ENCODE measurements around the gene HELZ2. TPM values are rescaled to one million over a fixed set of nuclear protein-coding genes. Genes with fewer than 3 reads are reported as not detected.
A peak's percentile ranks its signal among the peaks of the same experiment; 100 is the strongest.

HELZ2 gene
- total and polyA plus RNA-seq, 12 donors, result 4.8 to 34.3 (median 12.6) TPM

DNA sequence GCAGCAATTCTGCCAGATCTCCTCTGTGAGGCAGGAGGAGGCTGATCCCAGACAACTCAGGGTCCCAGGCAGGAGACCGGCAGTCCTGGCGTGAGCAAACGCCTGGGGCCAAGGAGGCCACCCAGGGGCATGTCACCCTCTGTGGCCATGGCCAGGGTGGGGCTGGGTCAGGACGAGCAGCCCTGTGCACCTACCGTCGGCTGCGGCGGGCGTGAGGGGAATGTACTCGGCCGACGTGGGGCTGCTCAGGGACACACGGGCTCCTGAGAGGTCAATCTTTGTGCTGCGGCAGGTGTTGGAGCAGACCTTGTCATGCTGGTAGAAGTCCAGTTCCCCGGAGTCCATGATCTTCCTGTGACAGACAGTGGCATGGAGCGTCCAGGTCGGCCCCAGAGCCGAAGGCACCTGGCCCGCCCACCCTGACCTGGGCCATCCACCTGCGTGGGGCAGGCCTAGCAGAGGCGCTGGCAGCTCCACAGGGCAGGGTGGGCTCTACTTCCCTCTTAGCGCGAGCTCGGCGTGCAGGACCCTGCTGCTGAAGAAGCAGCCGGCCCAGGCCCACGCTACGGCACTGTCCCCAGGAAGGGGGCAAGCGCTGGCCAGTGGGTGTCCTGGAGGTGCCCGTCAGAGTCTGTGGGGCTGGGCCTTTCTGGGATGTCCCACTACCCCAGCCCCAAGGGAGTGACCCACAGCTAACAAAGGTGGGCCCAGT is 21.5 kb upstream of the HELZ2 start:
- intact Hi-C loops (cut with DNase I), result no loop called here
- Histone ChIP-seq H3K4me3 (no peak overlapping the region), H3K27ac (no peak overlapping the region), H3K9me3 (no peaks in the 10 kb centered on the region), H3K36me3 (peaks cover 0 to 98% (median 33%) of the 10 kb centered on the region in 9 donors), H3K27me3 (no peaks in the 10 kb centered on the region), H3K4me1 (no peaks in the 10 kb centered on the region)
- 93% methylated on average over 29 to 30 of the region's 30 CpGs for WGBS, 2 donors
- DNase-seq, result no peak
- ATAC-seq, result peak in 1 of 8 donors; percentile 7
- TF ChIP-seq, protein P1, sequence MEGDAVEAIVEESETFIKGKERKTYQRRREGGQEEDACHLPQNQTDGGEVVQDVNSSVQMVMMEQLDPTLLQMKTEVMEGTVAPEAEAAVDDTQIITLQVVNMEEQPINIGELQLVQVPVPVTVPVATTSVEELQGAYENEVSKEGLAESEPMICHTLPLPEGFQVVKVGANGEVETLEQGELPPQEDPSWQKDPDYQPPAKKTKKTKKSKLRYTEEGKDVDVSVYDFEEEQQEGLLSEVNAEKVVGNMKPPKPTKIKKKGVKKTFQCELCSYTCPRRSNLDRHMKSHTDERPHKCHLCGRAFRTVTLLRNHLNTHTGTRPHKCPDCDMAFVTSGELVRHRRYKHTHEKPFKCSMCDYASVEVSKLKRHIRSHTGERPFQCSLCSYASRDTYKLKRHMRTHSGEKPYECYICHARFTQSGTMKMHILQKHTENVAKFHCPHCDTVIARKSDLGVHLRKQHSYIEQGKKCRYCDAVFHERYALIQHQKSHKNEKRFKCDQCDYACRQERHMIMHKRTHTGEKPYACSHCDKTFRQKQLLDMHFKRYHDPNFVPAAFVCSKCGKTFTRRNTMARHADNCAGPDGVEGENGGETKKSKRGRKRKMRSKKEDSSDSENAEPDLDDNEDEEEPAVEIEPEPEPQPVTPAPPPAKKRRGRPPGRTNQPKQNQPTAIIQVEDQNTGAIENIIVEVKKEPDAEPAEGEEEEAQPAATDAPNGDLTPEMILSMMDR (IDR thresholded peaks at IDR 0.05), result no peak

DNA sequence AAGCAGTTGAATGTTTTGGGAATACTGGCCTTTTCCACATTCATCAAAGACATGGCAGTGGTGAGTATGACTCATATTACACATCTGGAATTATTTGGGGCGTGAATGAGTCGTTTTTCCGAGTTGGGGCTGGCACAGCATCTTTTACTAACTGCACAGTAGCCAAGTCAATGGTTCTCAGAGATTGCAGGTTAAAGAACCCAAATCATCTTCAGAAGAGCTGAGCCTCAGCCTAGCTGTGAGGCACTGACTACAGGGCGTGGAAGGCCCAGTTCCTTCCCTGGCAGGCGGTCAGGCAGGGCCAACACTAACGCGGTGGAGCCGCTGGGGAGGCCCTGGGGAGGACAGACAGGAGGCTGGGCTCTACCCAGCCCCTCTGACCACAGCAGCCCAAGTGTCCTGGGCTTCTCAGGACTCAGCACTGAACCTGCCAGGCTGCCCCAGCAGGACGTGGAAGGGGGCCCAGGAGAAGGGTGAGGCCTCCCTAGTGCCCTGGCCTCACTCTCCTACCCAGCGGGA is 20.1 kb upstream of the HELZ2 start:
- Histone ChIP-seq H3K27me3 (no peaks in the 10 kb centered on the region), H3K9me3 (no peaks in the 10 kb centered on the region), H3K36me3 (peaks cover 0 to 98% (median 38%) of the 10 kb centered on the region in 9 donors), H3K4me3 (no peak overlapping the region), H3K27ac (peak overlapping the region in 2 of 10 donors; percentile 51 to 52), H3K4me1 (no peaks in the 10 kb centered on the region)
- whole genome bisulfite sequencing, 2 donors, result 76 to 88% methylated on average over 10 of the region's 10 CpGs
- intact Hi-C loops (cut with DNase I), result no loop called here
- ATAC-seq (peak in 2 of 8 donors; percentile 38 to 59), DNase-seq (no peak)
- TF ChIP-seq, protein P1 (IDR thresholded peaks at IDR 0.05), result no peak

DNA sequence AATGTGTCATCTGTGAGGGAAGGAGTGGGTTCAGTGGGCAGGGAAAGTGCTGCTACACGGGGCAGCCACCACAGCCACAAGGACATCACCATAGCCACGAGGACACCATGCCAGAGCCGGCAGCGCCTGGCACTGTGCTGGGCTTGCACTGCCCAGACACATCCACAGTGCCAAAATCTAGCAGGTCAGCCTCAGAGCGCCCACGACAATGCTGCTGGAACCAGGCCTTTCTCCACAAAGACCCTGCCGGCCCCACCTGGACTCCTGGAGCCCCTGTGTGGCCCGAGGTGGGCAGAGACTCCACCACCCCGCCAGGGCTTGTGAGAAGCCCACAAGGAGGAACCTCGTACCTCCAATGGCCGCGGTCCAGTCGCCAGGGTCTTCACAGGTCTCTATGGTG is 18.6 kb upstream of the HELZ2 start:
- intact Hi-C loops (cut with DNase I), result no loop called here
- ATAC-seq (no peak), DNase-seq (no peak)
- WGBS, 2 donors, result 90 to 91% methylated on average over 13 of the region's 13 CpGs
- no peaks in the 10 kb centered on the region for H3K27me3 ChIP-seq
- no peak overlapping the region for H3K27ac ChIP-seq
- H3K9me3 ChIP-seq, result no peaks in the 10 kb centered on the region
- TF ChIP-seq, protein P1 (IDR thresholded peaks at IDR 0.05), result no peak
- H3K4me3 ChIP-seq, result no peak overlapping the region
- H3K4me1 ChIP-seq, result peaks cover 0 to 3% (median 0%) of the 10 kb centered on the region in 9 donors
- peaks cover 0 to 98% (median 45%) of the 10 kb centered on the region in 9 donors for H3K36me3 ChIP-seq

DNA sequence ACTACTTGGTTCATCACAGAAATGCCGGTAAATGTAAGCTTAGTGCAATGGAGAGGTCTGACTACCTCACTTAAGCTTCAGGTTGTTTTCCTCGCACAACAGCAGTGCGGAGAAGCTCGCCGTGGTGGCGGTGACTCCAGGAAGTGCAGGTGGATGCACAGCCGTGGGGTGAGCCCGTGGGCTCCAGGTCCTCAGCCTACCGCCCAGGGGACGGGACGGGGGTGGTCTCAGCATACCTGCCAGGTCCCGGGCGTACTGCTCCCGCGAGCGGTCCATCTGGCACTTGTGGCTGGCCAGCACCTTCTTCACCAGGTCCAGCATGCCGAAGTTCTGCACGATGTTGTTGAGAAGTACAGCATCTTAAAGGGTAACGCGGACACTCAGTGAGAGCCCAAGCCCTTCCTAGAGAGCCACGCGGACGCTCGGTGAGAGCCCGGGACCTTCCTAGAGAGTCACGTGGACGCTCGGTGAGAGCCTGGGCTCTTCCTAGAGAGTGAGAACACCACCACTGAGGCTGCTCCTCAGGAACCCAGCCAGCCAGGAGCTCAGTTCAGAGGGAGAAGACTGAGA is 17.8 kb upstream of the HELZ2 start:
- peaks cover 0 to 92% (median 45%) of the 10 kb centered on the region in 9 donors for H3K36me3 ChIP-seq
- 94 to 96% methylated on average over 28 of the region's 28 CpGs for WGBS, 2 donors
- intact Hi-C loops (cut with DNase I), result no loop called here
- DNase-seq (no peak), ATAC-seq (no peak)
- H3K4me3 ChIP-seq, result no peak overlapping the region
- peaks cover 0 to 9% (median 0%) of the 10 kb centered on the region in 9 donors for H3K4me1 ChIP-seq
- TF ChIP-seq, protein P1 (IDR thresholded peaks at IDR 0.05), result no peak
- no peaks in the 10 kb centered on the region for H3K27me3 ChIP-seq
- no peaks in the 10 kb centered on the region for H3K9me3 ChIP-seq
- no peak overlapping the region for H3K27ac ChIP-seq
